Lower leg skin (tissue), 3 donors: ENCODE measurements around the gene HIRIP3.

Experiments
- CTCF ChIP-seq, 3 donors: fragments of 450-650 bp; IDR thresholded peaks; one replicate each; pipeline ENCODE4 v1.5.1; 2016; ENCODE audit warnings: antibody characterized with exemption in 3 of 3, mild to moderate bottlenecking in 3 of 3, moderate library complexity in 2 of 3
- POLR2A ChIP-seq, 2 donors: fragments of 450-650 bp; IDR thresholded peaks; one replicate each; pipeline ENCODE4 v1.6.1; 2016 to 2017; ENCODE audit warnings: antibody characterized with exemption in 2 of 2, mild to moderate bottlenecking in 1 of 2, moderate library complexity in 1 of 2

DNA sequence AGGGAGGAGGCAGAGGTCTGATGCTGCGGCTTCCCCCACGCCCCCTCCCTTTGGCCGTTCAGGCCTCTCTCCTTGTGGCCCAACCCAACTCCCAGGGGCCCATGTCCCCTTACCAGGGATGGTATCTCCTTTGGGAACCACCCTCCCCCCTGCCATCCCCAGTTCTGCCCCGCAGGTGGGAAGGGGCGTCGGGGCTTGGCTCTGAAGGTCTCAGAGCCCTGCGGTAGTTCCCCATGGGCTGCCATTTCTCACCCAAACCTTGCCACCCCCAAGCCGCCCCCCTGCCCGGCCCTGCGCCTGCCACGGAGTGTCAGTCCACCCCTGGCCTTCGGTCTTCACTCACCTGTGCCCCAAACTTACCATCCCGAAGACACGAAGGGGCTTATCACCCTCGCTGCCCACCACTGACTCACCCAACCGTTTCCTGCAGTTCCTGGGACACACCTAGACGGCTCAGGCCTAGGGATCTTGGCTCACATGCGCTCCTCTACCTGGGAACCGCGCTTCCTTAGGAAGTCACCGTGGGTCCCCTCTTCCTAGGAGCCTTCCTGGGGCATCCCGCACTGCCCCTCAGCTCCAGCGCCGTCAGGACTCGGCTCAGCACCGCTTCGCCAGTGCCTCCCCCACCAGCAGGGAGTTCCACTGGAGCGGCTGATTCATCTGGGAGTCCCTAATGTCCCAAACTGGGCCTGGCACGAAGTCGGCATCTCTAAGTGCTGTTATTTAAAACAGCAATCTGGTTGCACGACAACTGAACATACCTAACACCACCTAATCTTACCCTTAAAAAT is 16.5 kb upstream of the HIRIP3 start:
- TF ChIP-seq CTCF (IDR thresholded peaks at IDR 0.05) = no peak
- TF ChIP-seq POLR2A (IDR thresholded peaks at IDR 0.05) = no peak
